Psoas muscle (tissue), 8 donors: ENCODE measurements around the gene P2RY14. TPM values are rescaled to one million over a fixed set of nuclear protein-coding genes. Genes with fewer than 3 reads are reported as not detected.

ENCODE experiments used
- ATAC-seq, 4 donors: fragments of 200-7000 bp; cut with Tn5 transposase; one replicate each; pipeline ENCODE4 v1.9.1; 2020; ENCODE audit warnings: moderate library complexity in 3 of 4, mild to moderate bottlenecking in 2 of 4
- DNase-seq, 2 donors: peaks; one replicate each; pipeline ENCODE4 v3.0.0-alpha.2; 2020
- H3K27ac ChIP-seq: fragments of 200-600 bp; one replicate; pipeline ENCODE4 v1.8.0; 2022
- H3K27me3 ChIP-seq, 3 donors: fragments of 200-600 bp in 1 of 3; one replicate each; pipeline versions ENCODE4 v1.6.1 to v1.8.0; 2013 to 2022; ENCODE audit warnings: low read length in 2 of 3, mild to moderate bottlenecking in 2 of 3, moderate library complexity in 1 of 3; ENCODE audit not compliant: insufficient read depth in 3 of 3
- H3K36me3 ChIP-seq, 2 donors: fragments of 200-600 bp in 1 of 2; one replicate each; pipeline versions ENCODE4 v1.6.1 to v1.8.0; 2013 to 2022; ENCODE audit warnings: low read depth in 1 of 2, mild to moderate bottlenecking in 1 of 2, moderate library complexity in 1 of 2; ENCODE audit not compliant: insufficient read depth in 1 of 2
- H3K4me1 ChIP-seq: fragments of 200-600 bp; one replicate; pipeline ENCODE4 v1.8.0; 2022
- H3K4me3 ChIP-seq: fragments of 200-600 bp; one replicate; pipeline ENCODE4 v1.8.0; 2022; ENCODE audit warnings: mild to moderate bottlenecking
- H3K9me3 ChIP-seq: fragments of 200-600 bp; one replicate; pipeline ENCODE4 v1.8.0; 2022
- CTCF ChIP-seq: fragments of 200-600 bp; IDR thresholded peaks from one replicate; pipeline ENCODE4 v1.8.0; 2022; ENCODE audit warnings: antibody characterized with exemption
- WGBS, 3 donors: extraction: QIAGEN DNeasy Blood & Tissue Kit; methylation state at CpG; one replicate each; pipeline versions ENCODE4 v1.1.6 to v1.1.7; 2013; 5-methylcytosine and 5-hydroxymethylcytosine counted together
- intact Hi-C, 2 donors: fragments of 100-400 bp; cut with DNase I; formaldehyde crosslinking; loops; one replicate each; pipeline versions ENCODE4 v1.11.0 to v1.14.2; 2022
- polyA plus RNA-seq, 3 donors: library from polyadenylated mRNA; stranded (reverse); fragments of 200-250 nt; gene quantifications; one replicate each; pipeline ENCODE4 v1.2.3, GENCODE V29; 2013
- total RNA-seq, 4 donors: library from RNA; stranded (reverse); fragmentation: NEBNext Ultra II Directional in 2 of 4; extraction: Animal tissue kit (Norgen Biotek cat#: 25700) in 2 of 4; gene quantifications; one replicate each; pipeline versions ENCODE4 v1.2.1 to v1.2.4, GENCODE V29; 2021 to 2023
- donor health status: healthy with polysubstance abuse.
- donor health status: DM: no; HTN: no; CAD: no; lungs with moderate emphysema.
- donor health status: Bipolar disorder and iron deficiency.
- donor health status: healthy.
- donor health status: DM: yes; HTN: yes; CAD: no.
- donor health status: DM: no; HTN: no; CAD: no.
- donor health status: DM: no; HTN: no; CAD: no.
- donor health status: DM: yes; HTN: yes; CAD: no.

P2RY14 gene
- total and polyA plus RNA-seq, 7 donors = 0.55 to 1.9 (median 1.2) TPM

- no peak for ATAC-seq
- WGBS, 3 donors = 86 to 93% (median 91%) methylated on average over 5 of the region's 5 CpGs
- Histone ChIP-seq H3K27me3 (no peaks in the 10 kb centered on the region), H3K36me3 (no peaks in the 10 kb centered on the region), H3K9me3 (no peaks in the 10 kb centered on the region), H3K4me1 (no peaks in the 10 kb centered on the region), H3K27ac (no peak overlapping the region), H3K4me3 (no peak overlapping the region)
- TF ChIP-seq CTCF = no peak
- no peak for DNase-seq
- intact Hi-C loops = no loop called here
These were observed 13.2 kb downstream of the P2RY14 start for GRCh38 chr3:151265166-151265565.

GRCh38 chr3:151264605-151265004 lies 13.7 kb downstream of the P2RY14 start:
- intact Hi-C loops = no loop called here
- H3K4me1 ChIP-seq = no peaks in the 10 kb centered on the region
- 83 to 95% (median 89%) methylated on average over 1 of the region's 1 CpG for WGBS, 3 donors

GRCh38 chr3:151262871-151263525 lies 15.3 kb downstream of the P2RY14 start:
- no peaks in the 10 kb centered on the region for H3K9me3 ChIP-seq

More at GRCh38 chr3:151264605-151265004, 13.7 kb downstream of the P2RY14 start:
- Histone ChIP-seq H3K4me3 (no peak overlapping the region), H3K27ac (no peak overlapping the region), H3K9me3 (no peaks in the 10 kb centered on the region), H3K36me3 (no peaks in the 10 kb centered on the region), H3K27me3 (no peaks in the 10 kb centered on the region)
- no peak for TF ChIP-seq CTCF
- ATAC-seq = no peak
- DNase-seq = no peak

GRCh38 chr3:151259664-151260063 lies 18.7 kb downstream of the P2RY14 start:
- H3K9me3 ChIP-seq = no peaks in the 10 kb centered on the region
- H3K4me1 ChIP-seq = no peaks in the 10 kb centered on the region
- ATAC-seq = no peak
- no peak for TF ChIP-seq CTCF
- no peak overlapping the region for H3K4me3 ChIP-seq
- intact Hi-C loops = no loop called here
- H3K27me3 ChIP-seq = no peaks in the 10 kb centered on the region
- DNase-seq = no peak
- no peaks in the 10 kb centered on the region for H3K36me3 ChIP-seq
- WGBS, 3 donors = 58 to 73% (median 63%) methylated on average over 3 of the region's 3 CpGs
- no peak overlapping the region for H3K27ac ChIP-seq

More at GRCh38 chr3:151262871-151263525, 15.3 kb downstream of the P2RY14 start:
- no peaks in the 10 kb centered on the region for H3K36me3 ChIP-seq
- no peak for DNase-seq
- intact Hi-C loops = no loop called here
- TF ChIP-seq CTCF = no peak
- WGBS, 3 donors = 72 to 79% (median 78%) methylated on average over 8 of the region's 8 CpGs
- H3K27me3 ChIP-seq = no peaks in the 10 kb centered on the region
- no peak overlapping the region for H3K27ac ChIP-seq
- no peak overlapping the region for H3K4me3 ChIP-seq
- no peaks in the 10 kb centered on the region for H3K4me1 ChIP-seq
- ATAC-seq = no peak

GRCh38 chr3:151256749-151257148 lies 21.6 kb downstream of the P2RY14 start:
- no peak overlapping the region for H3K4me3 ChIP-seq
- no peak for TF ChIP-seq CTCF
- 64 to 72% (median 68%) methylated on average over 1 of the region's 1 CpG for WGBS, 3 donors
- no peaks in the 10 kb centered on the region for H3K9me3 ChIP-seq
- H3K27ac ChIP-seq = no peak overlapping the region
- no peaks in the 10 kb centered on the region for H3K36me3 ChIP-seq
- no peaks in the 10 kb centered on the region for H3K4me1 ChIP-seq
- intact Hi-C loops = no loop called here
- ATAC-seq (no peak), DNase-seq (no peak)
- no peaks in the 10 kb centered on the region for H3K27me3 ChIP-seq
